ENCODE results near the gene ANKMY1.

The ANKMY1 gene

DNA sequence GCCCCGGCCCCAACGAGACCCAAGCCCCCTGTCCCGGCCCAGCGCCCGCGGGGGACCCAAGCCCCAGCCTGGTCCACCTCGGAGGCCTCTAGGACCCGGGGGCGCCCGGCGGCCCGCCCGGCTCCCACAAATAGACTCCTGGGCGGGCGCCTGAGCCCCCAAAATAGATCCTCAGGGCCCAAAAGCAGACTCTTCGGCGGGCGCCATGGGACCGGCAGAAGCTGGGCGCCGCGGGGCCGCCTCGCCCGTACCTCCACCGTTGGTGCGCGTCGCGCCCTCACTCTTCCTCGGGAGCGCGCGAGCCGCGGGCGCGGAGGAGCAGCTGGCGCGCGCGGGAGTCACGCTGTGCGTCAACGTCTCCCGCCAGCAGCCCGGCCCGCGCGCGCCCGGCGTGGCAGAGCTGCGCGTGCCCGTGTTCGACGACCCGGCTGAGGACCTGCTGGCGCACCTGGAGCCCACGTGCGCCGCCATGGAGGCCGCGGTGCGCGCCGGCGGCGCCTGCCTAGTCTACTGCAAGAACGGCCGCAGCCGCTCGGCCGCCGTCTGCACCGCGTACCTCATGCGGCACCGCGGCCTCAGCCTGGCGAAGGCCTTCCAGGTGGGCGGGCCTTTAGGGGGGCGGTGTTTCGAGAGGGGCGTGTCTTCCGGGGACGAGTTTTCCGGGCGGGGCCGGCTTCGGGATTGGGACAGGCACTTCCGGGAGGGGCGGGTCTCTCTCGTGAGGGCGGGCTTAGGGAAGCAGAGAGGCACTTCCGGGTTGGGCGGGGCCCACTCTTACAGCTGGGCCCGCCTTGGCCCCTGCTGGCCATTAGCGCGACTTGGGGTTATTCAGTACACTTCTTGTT lies 2.9 kb upstream of the ANKMY1 start:
- DNase-seq (ENCODE audit: insufficient read length, low spot score) (peak; percentile 65), FAIRE-seq (no peak)
- TF ChIP-seq, protein P1, sequence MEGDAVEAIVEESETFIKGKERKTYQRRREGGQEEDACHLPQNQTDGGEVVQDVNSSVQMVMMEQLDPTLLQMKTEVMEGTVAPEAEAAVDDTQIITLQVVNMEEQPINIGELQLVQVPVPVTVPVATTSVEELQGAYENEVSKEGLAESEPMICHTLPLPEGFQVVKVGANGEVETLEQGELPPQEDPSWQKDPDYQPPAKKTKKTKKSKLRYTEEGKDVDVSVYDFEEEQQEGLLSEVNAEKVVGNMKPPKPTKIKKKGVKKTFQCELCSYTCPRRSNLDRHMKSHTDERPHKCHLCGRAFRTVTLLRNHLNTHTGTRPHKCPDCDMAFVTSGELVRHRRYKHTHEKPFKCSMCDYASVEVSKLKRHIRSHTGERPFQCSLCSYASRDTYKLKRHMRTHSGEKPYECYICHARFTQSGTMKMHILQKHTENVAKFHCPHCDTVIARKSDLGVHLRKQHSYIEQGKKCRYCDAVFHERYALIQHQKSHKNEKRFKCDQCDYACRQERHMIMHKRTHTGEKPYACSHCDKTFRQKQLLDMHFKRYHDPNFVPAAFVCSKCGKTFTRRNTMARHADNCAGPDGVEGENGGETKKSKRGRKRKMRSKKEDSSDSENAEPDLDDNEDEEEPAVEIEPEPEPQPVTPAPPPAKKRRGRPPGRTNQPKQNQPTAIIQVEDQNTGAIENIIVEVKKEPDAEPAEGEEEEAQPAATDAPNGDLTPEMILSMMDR (IDR thresholded peaks at IDR 0.05; ENCODE audit: insufficient read depth, missing control alignments), result no peak

DNA sequence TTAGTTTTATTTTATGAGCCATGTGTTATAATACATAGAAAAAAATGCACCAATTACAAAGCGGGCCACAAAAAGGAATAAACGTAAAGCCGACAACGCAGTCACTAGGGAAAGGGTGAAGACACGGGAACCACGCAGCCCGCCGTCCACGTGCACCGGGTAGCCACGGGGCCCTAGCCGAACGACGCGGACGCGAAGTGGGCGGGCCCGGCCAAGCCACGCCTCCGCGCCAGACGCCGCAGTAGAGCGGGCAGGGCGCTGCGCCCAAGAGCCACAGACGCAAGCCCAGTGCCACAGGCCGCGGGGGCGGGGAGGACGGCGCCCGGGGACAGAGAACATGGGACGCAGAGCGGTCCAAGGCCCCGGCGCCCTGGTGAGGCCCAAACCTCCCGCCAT lies 2.3 kb upstream of the ANKMY1 start, which contains the start of gene DUSP28:
DUSP28 (plus strand) TSS at position 274 of the 396 bp plus-strand sequence. CDS start 328 bp downstream, outside the sequence.
- FAIRE-seq, result no peak
- DNase-seq (ENCODE audit: insufficient read length, low spot score), result peak; percentile 85
- TF ChIP-seq, protein P1 (IDR thresholded peaks at IDR 0.05; ENCODE audit: insufficient read depth, missing control alignments), result no peak

DNA sequence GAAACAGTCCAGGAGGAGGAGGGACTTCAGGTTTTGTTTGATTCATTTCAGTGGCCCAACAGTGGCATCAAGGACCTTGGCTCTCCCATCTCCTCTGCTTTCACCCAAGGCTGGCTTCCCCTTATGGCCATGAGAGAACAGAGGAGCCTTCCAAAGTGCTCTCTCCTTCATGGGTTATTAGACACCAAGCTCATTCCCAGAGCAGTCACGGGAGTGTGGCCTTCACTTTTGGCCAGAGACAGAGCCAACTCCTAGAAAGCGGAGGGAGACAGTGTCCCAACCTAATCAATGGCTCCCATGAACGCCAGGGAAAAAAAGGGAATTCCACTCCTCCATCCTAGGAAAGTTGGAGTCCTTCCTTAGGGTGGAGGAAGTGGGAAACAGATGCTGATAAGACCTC lies 1.5 kb upstream of the ANKMY1 start:
- FAIRE-seq, result no peak

DNA sequence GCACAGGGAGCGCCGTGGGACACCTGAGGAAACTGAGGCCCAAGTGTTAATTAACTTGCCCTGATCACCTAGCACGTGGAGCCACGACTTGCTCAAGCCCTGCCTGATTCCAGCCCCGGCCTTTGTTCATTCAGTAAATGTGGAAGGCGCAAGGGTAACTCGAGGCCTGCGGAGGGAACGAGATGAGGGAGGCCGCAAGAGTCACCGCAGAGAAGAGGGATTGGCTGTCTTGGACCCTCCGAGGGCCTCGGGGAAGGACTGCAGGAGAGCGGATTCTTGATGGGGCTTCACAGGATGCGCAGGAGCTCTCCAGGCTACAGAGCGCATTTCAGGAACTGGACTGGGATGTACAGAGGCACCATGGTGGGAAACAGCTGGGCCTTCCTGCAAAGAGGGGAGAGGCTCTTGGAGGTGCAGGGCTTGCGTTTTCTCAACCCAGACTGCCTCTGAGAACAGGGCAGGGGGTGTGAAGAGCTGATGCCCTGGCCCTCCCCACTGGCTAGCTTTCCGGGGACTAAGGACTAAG lies 511 bp upstream of the ANKMY1 start:
- FAIRE-seq, result no peak
- DNase-seq (ENCODE audit: insufficient read length, low spot score), result no peak
- TF ChIP-seq, protein P1 (IDR thresholded peaks at IDR 0.05; ENCODE audit: insufficient read depth, missing control alignments), result no peak

More for the DNA sequence above, 1.5 kb upstream of the ANKMY1 start:
- DNase-seq (ENCODE audit: insufficient read length, low spot score), result no peak
- TF ChIP-seq, protein P1 (IDR thresholded peaks at IDR 0.05; ENCODE audit: insufficient read depth, missing control alignments), result no peak

DNA sequence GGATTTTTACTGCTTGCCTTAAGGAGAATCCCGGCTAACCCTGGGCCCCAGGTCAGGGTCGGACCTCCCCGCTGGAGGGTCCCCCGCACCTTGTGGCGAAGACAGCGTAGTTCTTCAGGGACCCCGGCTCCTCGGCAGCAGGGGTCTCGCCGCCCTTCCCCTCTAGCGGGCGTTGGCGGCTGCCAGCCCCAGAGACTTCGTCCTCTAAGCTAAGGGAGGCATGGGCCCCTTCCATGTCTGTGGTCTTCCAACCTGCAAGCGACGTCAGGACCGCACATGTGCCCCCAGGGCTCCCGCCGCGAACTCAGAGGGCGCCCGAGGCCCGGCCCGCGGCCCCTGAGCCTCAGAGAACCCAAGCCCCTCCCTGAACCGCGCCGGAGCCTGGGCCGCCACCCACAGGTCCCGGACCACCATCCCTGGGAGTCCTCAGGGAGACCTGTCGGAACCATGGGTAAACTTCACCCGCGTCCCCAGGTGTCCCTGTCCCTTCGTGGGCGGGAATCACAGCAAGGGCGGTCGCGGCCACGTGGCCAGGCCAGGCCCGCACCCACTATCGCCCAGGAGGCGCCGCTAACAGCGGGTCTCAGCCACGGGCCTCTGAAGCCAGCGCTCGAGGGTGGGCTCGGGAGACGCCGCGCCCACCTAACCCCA lies 562 bp downstream of the ANKMY1 start:
- TF ChIP-seq, protein P1 (IDR thresholded peaks at IDR 0.05; ENCODE audit: insufficient read depth, missing control alignments), result no peak
- FAIRE-seq (no peak), DNase-seq (ENCODE audit: insufficient read length, low spot score) (no peak)

DNA sequence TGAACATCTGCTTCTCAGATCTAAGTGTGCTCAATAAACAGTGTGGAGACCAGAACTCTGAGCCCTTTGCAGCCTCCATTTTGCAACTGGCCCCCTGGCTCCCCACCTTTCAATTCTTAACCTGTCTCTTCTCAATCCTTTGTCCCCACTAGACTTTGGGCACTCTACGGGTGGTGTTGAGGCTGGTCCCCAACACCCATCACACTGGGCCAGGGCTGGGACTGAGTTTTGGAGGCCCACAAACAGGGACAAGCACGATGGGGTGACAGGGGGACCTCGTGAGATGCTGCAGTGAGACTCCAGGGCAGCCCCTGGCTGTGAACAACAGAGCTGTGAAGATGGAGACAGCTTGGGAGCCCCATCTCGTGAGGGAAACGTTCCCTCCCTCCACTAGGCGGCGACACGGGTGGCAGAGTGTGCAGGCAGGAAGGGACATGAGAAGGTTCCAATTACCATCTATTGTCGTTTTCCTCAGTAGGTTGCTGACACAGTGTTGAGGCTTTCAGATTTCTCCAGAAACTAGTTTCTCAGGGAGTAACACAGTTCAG lies 1.2 kb downstream of the ANKMY1 start:
- TF ChIP-seq, protein P1 (IDR thresholded peaks at IDR 0.05; ENCODE audit: insufficient read depth, missing control alignments), result peak; percentile 16
- no peak for DNase-seq (ENCODE audit: insufficient read length, low spot score)
- no peak for FAIRE-seq

All from D721Med (cell line).